Lower lobe of right lung (tissue), 2 donors: ENCODE data around the gene CLSTN2. TPM values are rescaled to one million over a fixed set of nuclear protein-coding genes. Genes with fewer than 3 reads are reported as not detected.

Experiments used
- ATAC-seq, 2 donors: fragments of 200-7000 bp; cut with Tn5 transposase; one replicate each; pipeline ENCODE4 v1.9.1; 2020 to 2022; ENCODE audit warnings: mild to moderate bottlenecking in 2 of 2, moderate library complexity in 2 of 2
- DNase-seq: peaks from one replicate; pipeline ENCODE4 v3.0.0-alpha.2; 2020
- H3K27ac ChIP-seq: fragments of 200-600 bp; one replicate; pipeline ENCODE4 v1.8.0; 2022
- H3K27me3 ChIP-seq: fragments of 200-600 bp; one replicate; pipeline ENCODE4 v1.8.0; 2022; ENCODE audit warnings: low read depth
- H3K36me3 ChIP-seq: fragments of 200-600 bp; one replicate; pipeline ENCODE4 v1.8.0; 2022; ENCODE audit warnings: mild to moderate bottlenecking
- H3K4me1 ChIP-seq: fragments of 200-600 bp; one replicate; pipeline ENCODE4 v1.8.0; 2022
- H3K4me3 ChIP-seq: fragments of 200-600 bp; one replicate; pipeline ENCODE4 v1.8.0; 2022; ENCODE audit warnings: mild to moderate bottlenecking
- H3K9me3 ChIP-seq: fragments of 200-600 bp; one replicate; pipeline ENCODE4 v1.8.0; 2022
- intact Hi-C: fragments of 100-400 bp; cut with DNase I; formaldehyde crosslinking; loops from one replicate; pipeline ENCODE4 v1.11.0; 2022
- total RNA-seq: library from RNA; stranded (reverse); fragmentation: NEBNext Ultra II Directional; extraction: Animal tissue kit (Norgen Biotek cat#: 25700); gene quantifications from one replicate; pipeline ENCODE4 v1.2.1, GENCODE V29; 2021
- TF ChIP-seq, protein P1 (sequence below): fragments of 200-600 bp; IDR thresholded peaks from one replicate; pipeline ENCODE4 v1.8.0; 2022; ENCODE audit warnings: antibody characterized with exemption, mild to moderate bottlenecking
- donor health status: DM: no; HTN: yes; CAD: no; lungs with severe emphysema.

Gene CLSTN2
- total RNA-seq, 1 donor from 2014 or later: 4.5 TPM

DNA sequence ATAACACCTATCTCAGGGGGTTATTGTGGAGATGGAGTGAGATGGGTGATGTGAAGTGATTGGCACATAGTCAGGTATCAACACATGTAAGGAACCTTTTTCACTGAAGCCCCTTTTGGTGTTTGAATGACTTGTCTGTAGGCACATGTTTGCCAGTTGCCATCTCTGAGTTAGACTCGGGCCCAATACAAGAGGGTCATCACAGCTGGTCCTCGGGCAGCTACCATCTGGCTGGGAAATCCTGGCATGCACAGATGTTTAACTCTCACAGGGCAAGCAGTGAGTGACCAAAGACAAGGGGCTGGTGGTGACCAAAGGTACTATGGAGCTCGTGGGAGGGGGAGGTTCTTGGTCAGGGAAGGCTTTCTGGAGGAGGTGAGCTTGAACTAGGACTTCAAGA, 118.8 kb downstream of the CLSTN2 start:
- intact Hi-C loops: no loop called here
- Histone ChIP-seq H3K4me3 (no peak overlapping the region), H3K9me3 (no peaks in the 10 kb centered on the region), H3K27me3 (no peaks in the 10 kb centered on the region), H3K36me3 (no peaks in the 10 kb centered on the region), H3K4me1 (no peaks in the 10 kb centered on the region), H3K27ac (no peak overlapping the region)
- TF ChIP-seq, protein P1, sequence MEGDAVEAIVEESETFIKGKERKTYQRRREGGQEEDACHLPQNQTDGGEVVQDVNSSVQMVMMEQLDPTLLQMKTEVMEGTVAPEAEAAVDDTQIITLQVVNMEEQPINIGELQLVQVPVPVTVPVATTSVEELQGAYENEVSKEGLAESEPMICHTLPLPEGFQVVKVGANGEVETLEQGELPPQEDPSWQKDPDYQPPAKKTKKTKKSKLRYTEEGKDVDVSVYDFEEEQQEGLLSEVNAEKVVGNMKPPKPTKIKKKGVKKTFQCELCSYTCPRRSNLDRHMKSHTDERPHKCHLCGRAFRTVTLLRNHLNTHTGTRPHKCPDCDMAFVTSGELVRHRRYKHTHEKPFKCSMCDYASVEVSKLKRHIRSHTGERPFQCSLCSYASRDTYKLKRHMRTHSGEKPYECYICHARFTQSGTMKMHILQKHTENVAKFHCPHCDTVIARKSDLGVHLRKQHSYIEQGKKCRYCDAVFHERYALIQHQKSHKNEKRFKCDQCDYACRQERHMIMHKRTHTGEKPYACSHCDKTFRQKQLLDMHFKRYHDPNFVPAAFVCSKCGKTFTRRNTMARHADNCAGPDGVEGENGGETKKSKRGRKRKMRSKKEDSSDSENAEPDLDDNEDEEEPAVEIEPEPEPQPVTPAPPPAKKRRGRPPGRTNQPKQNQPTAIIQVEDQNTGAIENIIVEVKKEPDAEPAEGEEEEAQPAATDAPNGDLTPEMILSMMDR: no peak
- ATAC-seq: no peak
- DNase-seq: no peak

DNA sequence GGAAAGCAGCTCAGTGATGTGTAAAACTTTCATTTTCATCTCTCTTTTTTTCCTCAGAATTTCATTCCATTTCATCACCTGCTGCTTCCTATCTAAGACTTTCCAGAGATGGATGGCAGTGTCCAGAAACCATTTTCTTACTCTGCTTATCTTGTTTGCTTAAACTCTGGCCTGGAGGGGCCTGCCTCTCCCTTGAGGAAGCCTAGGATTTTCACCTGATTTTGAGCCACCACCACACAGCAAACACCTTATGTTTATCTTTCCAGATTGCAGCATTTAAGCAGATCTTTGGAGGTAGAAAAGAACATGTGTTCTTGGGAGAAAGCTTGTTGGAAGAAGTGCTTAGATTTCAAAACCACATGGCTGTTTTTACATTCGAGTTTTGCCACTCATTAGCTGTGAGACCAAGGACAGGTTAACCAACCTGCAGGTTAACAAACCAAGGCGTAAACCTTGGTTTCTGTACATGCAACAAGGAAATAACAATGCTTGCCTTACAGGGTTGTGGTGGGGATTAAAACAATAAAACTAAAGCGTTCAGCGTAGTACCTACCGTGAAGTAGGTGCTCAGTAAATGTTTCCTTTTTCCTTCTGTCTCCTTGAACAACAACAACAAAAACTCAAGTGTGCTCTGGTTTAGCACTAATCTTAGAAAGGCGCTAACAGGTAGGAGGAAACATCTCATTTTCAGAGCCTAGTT, 120.3 kb downstream of the CLSTN2 start:
- Histone ChIP-seq H3K27me3 (no peaks in the 10 kb centered on the region), H3K9me3 (no peaks in the 10 kb centered on the region), H3K4me1 (no peaks in the 10 kb centered on the region), H3K27ac (no peak overlapping the region), H3K36me3 (no peaks in the 10 kb centered on the region), H3K4me3 (no peak overlapping the region)
- no peak for ATAC-seq
- intact Hi-C loops: no loop called here
- TF ChIP-seq, protein P1: no peak
- DNase-seq: no peak

DNA sequence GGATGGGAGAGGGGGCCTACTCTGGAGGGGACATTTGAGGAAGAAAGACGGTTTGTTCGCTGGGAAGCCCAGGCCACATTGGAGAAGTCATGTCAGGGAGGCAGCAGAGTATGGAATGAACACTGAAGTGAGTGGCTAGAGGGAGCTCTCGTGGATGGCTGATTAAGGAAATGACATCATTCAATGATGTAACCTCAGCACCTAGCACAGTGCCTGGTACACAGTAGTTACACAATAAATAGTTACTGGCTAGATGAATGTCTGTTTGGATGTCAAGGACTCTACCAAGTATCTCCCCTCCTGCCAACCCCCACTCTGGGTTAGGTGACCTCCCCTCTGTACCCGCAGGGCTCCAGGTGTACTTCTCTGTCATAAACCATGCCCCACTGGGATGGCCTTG, 121.1 kb downstream of the CLSTN2 start:
- H3K9me3 ChIP-seq: no peaks in the 10 kb centered on the region
- no peak for ATAC-seq
- no peaks in the 10 kb centered on the region for H3K4me1 ChIP-seq
- TF ChIP-seq, protein P1: no peak
- no peaks in the 10 kb centered on the region for H3K27me3 ChIP-seq
- intact Hi-C loops: no loop called here
- H3K27ac ChIP-seq: no peak overlapping the region
- no peaks in the 10 kb centered on the region for H3K36me3 ChIP-seq
- no peak overlapping the region for H3K4me3 ChIP-seq
- no peak for DNase-seq

DNA sequence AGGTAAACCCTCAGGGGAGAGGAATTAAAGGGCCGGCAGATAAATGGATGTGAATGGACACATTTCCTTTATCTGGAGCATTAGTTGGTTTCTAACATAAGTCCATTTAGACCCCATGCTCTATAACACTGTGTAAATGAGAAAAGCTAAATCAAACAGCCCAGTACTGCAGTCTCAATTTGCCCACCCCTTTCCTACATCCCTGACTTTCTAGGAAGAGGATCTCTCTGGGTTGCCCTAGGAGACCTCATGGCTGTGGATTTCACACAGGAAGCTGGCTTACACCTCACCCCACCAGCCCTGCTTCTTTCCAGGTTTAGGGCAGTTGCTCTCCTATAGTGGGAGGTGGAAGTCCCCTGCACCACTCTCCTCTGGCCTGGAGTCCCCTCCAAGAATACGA, 126.2 kb downstream of the CLSTN2 start:
- DNase-seq (no peak), ATAC-seq (no peak)
- Histone ChIP-seq H3K36me3 (no peaks in the 10 kb centered on the region), H3K9me3 (no peaks in the 10 kb centered on the region), H3K27ac (no peak overlapping the region), H3K4me1 (no peaks in the 10 kb centered on the region), H3K4me3 (no peak overlapping the region), H3K27me3 (no peaks in the 10 kb centered on the region)
- TF ChIP-seq, protein P1: no peak
- intact Hi-C loops: no loop called here

DNA sequence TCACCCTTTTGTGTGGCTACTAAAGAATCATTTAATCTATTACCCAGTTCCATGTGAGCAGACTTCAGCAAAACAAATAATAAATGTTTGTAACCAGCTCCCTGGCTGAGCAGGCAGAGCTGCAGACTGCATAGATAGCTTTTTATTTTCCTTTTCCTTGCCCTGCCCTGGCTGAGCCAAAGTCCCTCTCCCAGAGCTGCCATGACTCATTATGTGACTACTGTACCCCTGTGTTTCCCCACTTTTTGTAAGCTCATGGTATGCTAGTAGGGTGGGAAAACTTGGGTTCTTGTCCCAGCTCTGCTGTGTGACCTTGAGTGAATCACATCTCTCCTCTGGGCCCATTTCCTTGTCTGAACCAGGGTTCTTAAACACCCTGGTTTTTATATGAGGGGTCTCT, 127.5 kb downstream of the CLSTN2 start:
- intact Hi-C loops: no loop called here

More for the DNA sequence above, 127.5 kb downstream of the CLSTN2 start:
- Histone ChIP-seq H3K36me3 (no peaks in the 10 kb centered on the region), H3K4me1 (no peaks in the 10 kb centered on the region), H3K27me3 (no peaks in the 10 kb centered on the region), H3K9me3 (no peaks in the 10 kb centered on the region), H3K27ac (no peak overlapping the region), H3K4me3 (no peak overlapping the region)
- DNase-seq (no peak), ATAC-seq (no peak)
- TF ChIP-seq, protein P1: no peak
